ENCODE measurements around the gene DHX57. TPM values are rescaled to one million over a fixed set of nuclear protein-coding genes. Genes with fewer than 3 reads are reported as not detected.

The DHX57 gene
- total RNA-seq, 1 donor from 2014 or later, result 18.6 TPM

- Histone ChIP-seq H3K4me2 (ENCODE audit: low read length) (no peak overlapping the region), H3K4me1 (ENCODE audit: insufficient read depth, low read length) (no peaks in the 10 kb centered on the region), H3K9ac (ENCODE audit: low read length) (no peak overlapping the region), H4K20me1 (ENCODE audit: insufficient read depth, low read length) (no peaks in the 10 kb centered on the region), H3K79me2 (ENCODE audit: insufficient read depth, low read length) (peaks cover 3% of the 10 kb centered on the region), H3K27me3 (ENCODE audit: insufficient read depth, low read length) (no peaks in the 10 kb centered on the region), H2AFZ (ENCODE audit: low read depth, low read length) (no peak overlapping the region), H3K27ac (ENCODE audit: low read depth, low read length) (no peak overlapping the region), H3K9me3 (ENCODE audit: insufficient read depth, low read depth, low read length) (no peaks in the 10 kb centered on the region), H3K4me3 (ENCODE audit: insufficient read depth, low read depth, low read length) (no peak overlapping the region), H3K36me3 (ENCODE audit: insufficient read depth, low read length) (no peaks in the 10 kb centered on the region)
- no peaks in the 10 kb centered on the region for H3K27me3 Mint-ChIP-seq (ENCODE audit: low read depth, unreplicated experiment)
- H3K4me1 Mint-ChIP-seq (ENCODE audit: low read depth, unreplicated experiment), result peaks cover 2% of the 10 kb centered on the region
- H3K27ac Mint-ChIP-seq (ENCODE audit: unreplicated experiment), result no peak overlapping the region
- no peaks in the 10 kb centered on the region for H3K36me3 Mint-ChIP-seq (ENCODE audit: low read depth, unreplicated experiment)
- TF ChIP-seq EZH2 (IDR thresholded peaks at IDR 0.05; ENCODE audit: insufficient read depth, low read length), result no peak
- TF ChIP-seq CTCF (IDR thresholded peaks at IDR 0.05; ENCODE audit: insufficient read depth, low read depth, low read length), result no peak
- DNase-seq (ENCODE audit: low read depth) (no peak), FAIRE-seq (no peak)
- no peak overlapping the region for H3K4me3 Mint-ChIP-seq (ENCODE audit: unreplicated experiment)
- H3K9me3 Mint-ChIP-seq (ENCODE audit: unreplicated experiment), result no peaks in the 10 kb centered on the region
These were observed 92.1 kb downstream of the DHX57 start for GRCh38 chr2:38783586-38783985.

GRCh38 chr2:38778687-38779082, 97.0 kb downstream of the DHX57 start:
- TF ChIP-seq CTCF (IDR thresholded peaks at IDR 0.05; ENCODE audit: insufficient read depth, low read depth, low read length) (no peak), EZH2 (IDR thresholded peaks at IDR 0.05; ENCODE audit: insufficient read depth, low read length) (no peak)
- peak overlapping the region; percentile 99 for H3K4me3 Mint-ChIP-seq (ENCODE audit: unreplicated experiment)
- H3K79me2 ChIP-seq (ENCODE audit: insufficient read depth, low read length), result peaks cover 8% of the 10 kb centered on the region
- H3K9me3 Mint-ChIP-seq (ENCODE audit: unreplicated experiment), result no peaks in the 10 kb centered on the region
- H3K27me3 Mint-ChIP-seq (ENCODE audit: low read depth, unreplicated experiment), result no peaks in the 10 kb centered on the region
- H3K4me1 Mint-ChIP-seq (ENCODE audit: low read depth, unreplicated experiment), result peaks cover 2% of the 10 kb centered on the region
- H3K9ac ChIP-seq (ENCODE audit: low read length), result peak overlapping the region; percentile 91
- H3K4me2 ChIP-seq (ENCODE audit: low read length), result peak overlapping the region; percentile 97
- H4K20me1 ChIP-seq (ENCODE audit: insufficient read depth, low read length), result no peaks in the 10 kb centered on the region
- FAIRE-seq (no peak), DNase-seq (ENCODE audit: low read depth) (no peak)
- H3K9me3 ChIP-seq (ENCODE audit: insufficient read depth, low read depth, low read length), result no peaks in the 10 kb centered on the region
- H3K27ac ChIP-seq (ENCODE audit: low read depth, low read length), result peak overlapping the region; percentile 75
- peak overlapping the region; percentile 78 for H3K4me3 ChIP-seq (ENCODE audit: insufficient read depth, low read depth, low read length)
- H2AFZ ChIP-seq (ENCODE audit: low read depth, low read length), result peak overlapping the region; percentile 84
- H3K36me3 Mint-ChIP-seq (ENCODE audit: low read depth, unreplicated experiment), result no peaks in the 10 kb centered on the region
- no peaks in the 10 kb centered on the region for H3K36me3 ChIP-seq (ENCODE audit: insufficient read depth, low read length)
- peak overlapping the region; percentile 90 for H3K27ac Mint-ChIP-seq (ENCODE audit: unreplicated experiment)
- H3K27me3 ChIP-seq (ENCODE audit: insufficient read depth, low read length), result peaks cover 3% of the 10 kb centered on the region
- H3K4me1 ChIP-seq (ENCODE audit: insufficient read depth, low read length), result no peaks in the 10 kb centered on the region

- H2AFZ ChIP-seq (ENCODE audit: low read depth, low read length), result no peak overlapping the region
- Mint-ChIP-seq H3K4me1 (ENCODE audit: low read depth, unreplicated experiment) (peaks cover 2% of the 10 kb centered on the region), H3K4me3 (ENCODE audit: unreplicated experiment) (peak overlapping the region; percentile 17), H3K9me3 (ENCODE audit: unreplicated experiment) (no peaks in the 10 kb centered on the region), H3K27ac (ENCODE audit: unreplicated experiment) (no peak overlapping the region), H3K36me3 (ENCODE audit: low read depth, unreplicated experiment) (no peaks in the 10 kb centered on the region), H3K27me3 (ENCODE audit: low read depth, unreplicated experiment) (no peaks in the 10 kb centered on the region)
- no peak overlapping the region for H3K4me3 ChIP-seq (ENCODE audit: insufficient read depth, low read depth, low read length)
- no peak for FAIRE-seq
- peaks cover 3% of the 10 kb centered on the region for H3K4me1 ChIP-seq (ENCODE audit: insufficient read depth, low read length)
- no peaks in the 10 kb centered on the region for H3K9me3 ChIP-seq (ENCODE audit: insufficient read depth, low read depth, low read length)
- peaks cover 3% of the 10 kb centered on the region for H3K27me3 ChIP-seq (ENCODE audit: insufficient read depth, low read length)
- TF ChIP-seq CTCF (IDR thresholded peaks at IDR 0.05; ENCODE audit: insufficient read depth, low read depth, low read length) (no peak), EZH2 (IDR thresholded peaks at IDR 0.05; ENCODE audit: insufficient read depth, low read length) (no peak)
- no peak for DNase-seq (ENCODE audit: low read depth)
- H3K27ac ChIP-seq (ENCODE audit: low read depth, low read length), result no peak overlapping the region
- H3K79me2 ChIP-seq (ENCODE audit: insufficient read depth, low read length), result peaks cover 8% of the 10 kb centered on the region
- H4K20me1 ChIP-seq (ENCODE audit: insufficient read depth, low read length), result no peaks in the 10 kb centered on the region
- no peaks in the 10 kb centered on the region for H3K36me3 ChIP-seq (ENCODE audit: insufficient read depth, low read length)
- no peak overlapping the region for H3K9ac ChIP-seq (ENCODE audit: low read length)
- no peak overlapping the region for H3K4me2 ChIP-seq (ENCODE audit: low read length)
These were observed 99.2 kb downstream of the DHX57 start for GRCh38 chr2:38776531-38776930.

All from astrocyte (in vitro differentiated cells and primary cell).